SW 1271 (cell line): ENCODE data around the gene RPAP3.
A peak's percentile ranks its signal among the peaks of the same experiment; 100 is the strongest.

ENCODE experiments used
- DNase-seq, 2 experiments: peaks; one replicate each; lab custom pipeline; 2025; lab: John Stamatoyannopoulos, UW

The RPAP3 gene

DNA sequence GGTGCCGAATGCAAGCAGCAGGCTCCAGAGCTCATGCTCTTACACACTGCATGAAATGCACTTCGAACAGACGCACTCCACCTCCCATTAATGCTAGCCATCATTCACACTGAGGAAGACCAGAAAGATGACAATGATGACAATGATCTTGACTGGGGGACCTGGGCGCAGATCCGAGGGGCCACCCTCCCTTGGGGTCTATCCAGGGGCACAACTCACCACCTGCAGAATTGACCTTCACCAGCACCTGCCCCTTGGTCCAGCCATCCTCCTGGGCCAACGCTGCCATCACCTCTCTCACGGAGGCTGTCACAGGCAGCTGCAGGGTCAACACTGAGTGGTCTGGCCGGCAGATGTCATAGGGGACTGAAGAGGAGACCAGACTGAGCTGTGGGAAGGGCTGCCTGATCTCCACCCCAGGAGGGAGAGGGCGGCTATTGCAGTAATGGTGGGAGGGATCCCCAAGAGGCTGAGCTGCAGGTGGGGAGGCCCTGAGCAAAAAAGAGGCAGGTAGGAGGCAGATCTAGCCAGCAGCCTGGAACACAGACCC lies 37.6 kb upstream of the RPAP3 start:
- DNase-seq = no peak

DNA sequence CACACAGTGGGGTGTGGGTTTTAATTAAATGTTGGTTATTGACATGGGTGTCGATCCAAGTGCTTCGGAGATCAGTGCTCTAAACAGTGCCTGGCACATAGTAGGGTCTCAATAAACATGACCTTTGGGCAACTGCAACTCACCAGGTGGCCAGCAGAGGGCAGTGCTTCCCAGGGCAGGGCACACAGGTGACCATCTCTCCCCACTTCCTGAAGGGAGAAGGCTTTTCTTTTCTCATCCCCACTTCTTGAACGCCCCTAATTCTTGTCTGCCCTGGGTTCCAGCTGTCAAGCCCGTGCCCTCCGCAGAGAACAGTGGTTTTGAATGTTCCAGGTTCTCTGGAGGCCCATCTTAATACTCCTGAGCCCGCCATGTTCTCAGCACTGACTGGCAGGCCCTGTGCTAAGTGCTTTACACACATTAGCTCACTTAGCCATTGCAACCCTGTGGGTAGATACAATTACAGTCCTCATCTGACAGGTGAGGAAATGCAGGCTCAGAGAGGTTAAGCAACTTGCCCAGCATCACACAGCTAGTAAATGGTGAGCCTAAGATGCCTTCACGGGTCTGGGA lies 36.5 kb upstream of the RPAP3 start:
- peak in 1 of 2 experiments; percentile 31 for DNase-seq

DNA sequence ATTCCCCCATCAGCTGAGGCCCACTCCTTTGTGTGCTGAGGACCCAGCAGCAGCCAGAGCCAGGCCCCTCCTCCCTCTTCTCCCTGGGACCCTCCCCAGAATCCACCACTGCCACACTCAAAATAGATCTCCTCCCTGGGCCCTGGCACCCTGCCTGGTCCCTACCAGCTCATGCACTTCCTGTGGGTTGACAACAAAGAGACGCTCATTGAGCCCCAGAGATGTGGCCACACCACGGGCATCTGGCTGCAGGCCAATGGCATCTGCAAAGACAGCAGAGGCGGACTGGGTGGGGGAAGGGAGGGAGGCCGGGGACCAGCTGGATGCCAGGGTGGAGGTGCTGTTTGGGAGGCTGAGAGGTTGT lies 35.5 kb upstream of the RPAP3 start:
- peak in 1 of 2 experiments; percentile 14 for DNase-seq

DNA sequence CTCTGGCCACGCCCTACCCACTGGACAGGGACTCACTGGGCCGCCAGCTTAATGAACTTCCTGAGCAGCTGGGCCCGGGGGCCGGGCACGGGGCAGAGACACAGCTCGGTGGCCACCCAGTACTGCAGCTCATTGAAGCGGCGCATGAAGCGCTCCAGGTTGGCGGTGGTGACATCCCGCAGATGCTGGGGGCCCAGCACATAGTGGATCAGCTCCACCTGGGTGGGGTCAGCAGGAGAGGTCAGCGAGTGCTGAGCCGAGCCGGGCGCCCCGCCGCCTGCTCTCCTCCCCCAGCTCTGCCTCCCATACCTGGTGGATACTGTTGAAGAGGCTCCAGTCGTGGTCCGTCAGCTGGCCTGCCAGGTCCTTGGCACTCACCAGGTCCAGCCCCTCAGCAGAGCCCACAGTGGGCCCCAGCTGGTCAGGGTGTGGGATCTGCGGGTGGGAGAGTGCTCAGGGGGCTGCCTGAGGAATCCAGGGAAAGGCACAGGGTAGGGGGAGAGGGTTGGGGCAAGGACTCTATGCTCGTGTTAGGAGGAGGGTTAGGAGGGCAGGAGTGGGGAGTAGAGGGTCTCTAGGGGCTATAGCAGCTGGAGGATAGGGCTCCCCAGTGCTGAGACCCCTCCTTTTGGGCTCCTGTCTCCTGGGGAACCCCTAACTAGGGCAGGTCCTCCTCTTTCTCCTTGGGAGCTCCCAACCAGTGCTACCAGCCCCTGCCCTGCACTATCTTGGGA lies 34.9 kb upstream of the RPAP3 start:
- no peak for DNase-seq

DNA sequence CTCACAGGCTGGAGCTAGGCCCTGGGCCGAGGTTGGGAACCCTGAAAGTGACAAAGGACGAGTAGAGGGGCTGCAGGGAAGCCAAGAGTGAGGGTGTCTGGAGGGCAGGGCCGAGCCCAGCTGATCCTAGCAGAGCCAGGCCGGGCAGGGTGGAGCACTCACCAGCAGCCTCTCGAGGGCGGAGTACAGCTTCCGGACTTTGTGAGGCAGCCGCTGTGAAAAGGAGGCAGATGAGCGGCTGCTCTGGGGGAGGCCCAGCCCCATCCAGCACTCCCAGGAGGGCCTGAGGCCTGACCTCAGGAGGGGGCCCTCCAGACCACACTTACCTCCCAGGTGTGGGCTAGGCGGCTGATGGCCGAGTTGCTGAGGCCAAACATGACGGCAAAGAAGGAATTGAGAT lies 34.1 kb upstream of the RPAP3 start:
- no peak for DNase-seq

DNA sequence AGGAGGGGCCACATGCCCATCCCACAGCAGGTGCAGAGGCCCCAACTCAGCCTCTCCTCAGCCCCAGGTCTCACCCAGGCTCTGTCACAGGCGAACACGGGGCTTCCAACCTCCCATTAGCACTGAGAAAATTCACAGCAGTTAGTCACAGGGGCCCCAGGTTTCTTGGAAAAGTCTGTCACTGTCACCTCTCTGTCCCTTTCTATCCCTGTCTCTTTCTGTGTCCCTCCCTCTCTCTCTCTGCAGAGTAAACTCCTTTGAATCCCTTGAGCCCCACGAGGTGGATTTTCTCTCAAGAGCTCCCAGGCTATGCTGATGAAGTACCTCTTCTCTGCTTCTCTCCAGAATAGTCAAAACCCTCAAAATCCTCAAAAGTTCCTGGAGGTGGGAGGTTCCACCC lies 33.5 kb upstream of the RPAP3 start:
- DNase-seq = no peak

DNA sequence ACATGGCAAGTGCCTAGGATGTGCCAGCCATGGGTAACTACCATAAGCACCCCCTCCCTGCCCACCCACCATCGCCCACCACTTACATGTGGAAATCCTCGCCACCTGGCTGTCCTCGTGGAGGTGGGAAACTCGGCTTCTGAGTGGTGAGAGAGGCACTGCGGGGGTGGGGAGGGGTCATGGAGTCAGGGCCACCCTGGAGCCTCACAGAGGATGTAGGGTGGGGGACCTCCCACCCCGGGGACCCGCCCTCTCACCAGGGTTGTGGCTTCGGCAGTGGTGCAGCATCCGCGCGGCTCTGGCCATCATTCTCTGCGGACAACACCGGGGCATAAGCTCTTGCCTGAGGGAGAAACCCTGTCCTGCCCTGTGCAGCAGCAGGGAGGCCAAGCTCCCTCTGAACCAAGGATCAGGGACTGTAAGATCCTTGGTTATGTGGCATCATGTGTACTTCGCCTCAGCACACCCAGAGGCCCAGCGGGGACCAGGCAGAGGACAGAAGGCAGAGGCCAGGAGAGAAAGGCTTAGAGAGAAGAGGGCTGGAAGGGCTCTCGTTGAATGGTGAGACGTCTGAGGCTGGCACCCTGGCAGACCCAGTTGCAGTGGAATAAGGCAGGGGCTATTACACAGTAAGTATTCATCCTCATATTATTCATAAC lies 32.2 kb upstream of the RPAP3 start:
- DNase-seq = no peak

DNA sequence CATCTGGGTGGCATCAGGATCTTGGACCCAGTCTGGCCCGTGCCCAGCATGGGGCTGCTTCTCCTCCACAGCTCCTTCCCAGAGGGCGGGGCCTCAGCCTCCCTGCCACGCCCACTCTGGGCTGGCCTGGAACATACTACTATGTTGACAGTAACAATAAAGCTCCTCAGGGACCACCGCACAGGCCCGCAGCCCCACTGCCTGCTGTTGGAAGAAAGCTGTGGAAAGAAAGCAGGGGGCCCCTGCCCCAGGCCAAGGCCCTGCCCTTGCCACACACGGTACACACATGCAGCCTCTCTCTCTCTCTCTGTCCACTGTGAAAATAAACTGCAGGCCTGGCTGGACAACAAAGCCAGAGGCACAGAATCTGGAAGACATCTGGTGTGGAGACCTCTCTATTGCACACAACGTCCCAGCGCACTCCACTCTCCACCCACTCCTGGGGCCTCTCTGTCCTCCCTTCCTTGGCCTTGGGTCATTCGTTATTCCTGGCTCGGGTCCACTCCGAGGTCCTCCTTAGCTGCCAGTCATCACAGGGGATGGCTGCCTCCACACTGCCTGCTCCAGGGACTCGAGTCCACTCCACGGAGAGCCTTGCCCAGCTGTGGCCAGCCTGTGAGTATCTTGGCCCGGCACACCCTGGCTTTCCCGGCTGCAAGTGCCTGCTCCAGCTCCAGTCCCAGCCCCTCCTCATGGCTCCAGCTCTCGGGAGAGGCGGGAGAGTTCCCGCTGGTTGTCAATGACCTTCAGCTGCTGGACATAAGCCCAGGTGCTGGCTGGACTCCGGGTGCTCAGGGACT lies 31.2 kb upstream of the RPAP3 start:
- DNase-seq = no peak

DNA sequence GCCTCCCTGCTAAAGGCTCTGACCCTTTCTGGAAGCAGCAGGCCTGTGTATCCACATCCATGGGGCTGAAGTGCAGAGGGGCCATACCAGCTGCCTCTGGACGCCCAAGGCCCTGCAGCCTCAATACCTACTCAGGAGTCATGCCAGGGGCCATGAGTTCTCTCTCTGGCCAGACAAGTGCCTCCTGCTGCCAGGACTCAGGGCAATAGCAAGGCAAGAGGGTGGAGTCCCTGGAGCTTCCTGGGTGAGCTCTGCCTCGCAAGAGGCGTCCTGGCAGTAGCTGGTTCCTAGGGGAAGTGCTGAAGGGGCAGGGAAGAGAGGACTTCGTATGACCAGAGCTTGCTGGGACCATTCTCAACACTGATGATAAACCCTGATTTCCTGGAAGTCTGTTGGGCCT lies 30.4 kb upstream of the RPAP3 start:
- DNase-seq = no peak

DNA sequence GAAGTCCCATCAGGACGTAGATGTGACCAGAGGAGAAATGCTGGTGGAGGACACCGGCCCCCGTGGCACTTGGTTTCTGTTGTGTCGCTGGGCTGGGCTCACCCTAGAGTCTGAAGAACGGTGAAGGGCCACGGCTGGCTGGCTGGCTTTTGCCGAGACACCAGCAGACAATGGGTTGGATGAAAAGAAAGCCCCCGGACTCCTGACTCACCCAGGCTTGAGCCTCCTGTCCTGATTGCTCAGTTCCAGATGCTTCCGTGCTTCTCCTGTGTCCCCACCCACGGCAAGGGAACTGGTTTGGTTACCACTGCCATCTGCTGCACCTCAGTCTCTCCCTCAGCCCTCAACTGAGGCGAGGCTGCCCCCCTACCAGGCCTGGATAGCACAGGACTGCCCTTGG lies 29.8 kb upstream of the RPAP3 start:
- no peak for DNase-seq

DNA sequence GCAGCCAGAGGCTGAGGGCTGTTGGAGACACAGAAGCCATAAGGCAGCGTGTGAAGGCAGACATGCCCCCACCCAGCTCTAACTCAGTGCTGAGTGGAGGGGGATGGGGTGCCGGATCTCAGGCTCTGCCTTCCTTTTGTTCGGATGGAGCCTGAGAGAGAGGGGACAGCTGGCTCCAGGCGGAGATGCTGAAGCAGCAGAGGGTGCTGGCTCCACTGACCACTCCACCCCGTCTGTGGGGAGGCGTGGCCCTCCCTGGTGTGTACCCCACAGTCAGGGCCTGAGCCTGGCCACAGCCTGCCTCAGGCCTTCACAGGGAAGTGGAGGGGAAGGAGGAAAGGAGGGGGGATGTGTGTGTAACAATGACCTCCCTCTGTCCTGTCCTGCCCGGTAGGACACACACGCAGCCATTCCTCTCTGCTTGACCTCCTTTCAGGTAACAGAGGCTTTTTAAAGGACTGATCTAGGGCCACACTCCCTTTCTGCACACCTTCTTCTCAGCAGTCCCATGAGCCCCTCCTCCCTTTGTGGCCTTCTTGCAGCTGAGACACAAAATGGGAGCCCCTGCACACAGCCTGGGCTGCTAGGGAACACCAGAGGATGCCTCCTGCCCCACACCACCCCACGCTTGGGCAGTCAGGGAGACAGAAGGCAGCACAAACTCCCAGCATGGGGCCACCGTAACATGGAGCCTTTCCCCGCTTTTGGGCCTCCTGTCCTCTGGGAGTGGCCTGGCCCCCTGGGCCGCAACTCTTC lies 29.1 kb upstream of the RPAP3 start:
- DNase-seq = no peak

DNA sequence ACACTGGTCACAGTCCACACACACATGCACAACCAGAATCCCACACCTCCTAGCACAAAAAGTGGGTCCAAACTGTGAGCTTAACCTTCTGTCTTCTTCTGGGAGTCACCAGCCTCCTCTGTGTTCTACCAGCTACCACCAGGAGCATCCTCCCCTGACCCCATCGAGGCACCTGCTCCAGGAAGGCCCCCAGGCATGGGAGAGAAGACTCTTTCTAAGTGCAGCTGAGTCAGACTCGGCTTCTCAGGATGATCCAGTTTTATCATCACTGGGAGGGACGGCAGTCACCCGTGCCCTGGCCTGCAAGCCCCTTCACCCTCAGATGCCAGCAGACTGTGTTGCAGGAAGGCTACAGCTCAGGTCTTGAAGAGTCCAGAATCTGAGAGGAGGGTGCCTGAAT lies 27.3 kb upstream of the RPAP3 start:
- DNase-seq = no peak

DNA sequence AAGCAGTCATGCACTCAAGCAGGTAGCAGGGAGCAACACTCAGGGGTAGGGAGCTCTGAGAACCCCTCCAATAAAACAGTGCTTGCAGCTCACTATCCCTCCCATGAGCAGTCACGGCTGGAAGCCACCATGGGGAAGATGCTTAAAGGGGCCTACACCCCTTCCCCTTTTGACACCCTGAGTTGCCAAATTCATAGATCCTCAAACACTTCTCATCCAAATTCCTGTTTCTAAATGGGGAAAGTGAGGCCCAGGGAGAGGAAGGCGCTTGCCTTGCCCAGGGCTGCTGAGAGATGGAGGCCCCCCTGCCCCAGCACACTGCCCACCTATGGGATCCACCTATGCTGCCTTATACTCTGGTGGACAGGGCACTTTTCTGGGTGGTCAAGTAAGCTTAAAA lies 26.7 kb upstream of the RPAP3 start:
- no peak for DNase-seq

DNA sequence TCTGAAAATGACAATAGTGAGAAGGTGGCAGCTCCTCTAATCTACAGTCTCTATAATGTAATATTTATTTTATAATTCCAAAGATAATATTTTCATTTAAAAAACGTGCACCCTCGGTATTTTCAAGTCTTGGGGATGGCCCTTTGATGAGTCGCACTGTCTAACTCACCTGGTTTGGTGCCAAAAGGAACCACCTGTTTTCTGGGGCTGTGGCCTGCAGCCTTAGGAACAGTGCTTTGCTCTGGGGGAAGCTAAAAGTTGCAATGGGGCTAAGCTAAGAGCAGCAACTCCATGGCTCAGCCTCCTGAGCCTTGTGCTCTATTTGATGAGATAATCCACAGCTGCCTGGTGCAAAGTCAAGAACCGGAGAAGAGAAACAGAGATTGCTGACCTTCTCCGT lies 25.9 kb upstream of the RPAP3 start:
- no peak for DNase-seq

DNA sequence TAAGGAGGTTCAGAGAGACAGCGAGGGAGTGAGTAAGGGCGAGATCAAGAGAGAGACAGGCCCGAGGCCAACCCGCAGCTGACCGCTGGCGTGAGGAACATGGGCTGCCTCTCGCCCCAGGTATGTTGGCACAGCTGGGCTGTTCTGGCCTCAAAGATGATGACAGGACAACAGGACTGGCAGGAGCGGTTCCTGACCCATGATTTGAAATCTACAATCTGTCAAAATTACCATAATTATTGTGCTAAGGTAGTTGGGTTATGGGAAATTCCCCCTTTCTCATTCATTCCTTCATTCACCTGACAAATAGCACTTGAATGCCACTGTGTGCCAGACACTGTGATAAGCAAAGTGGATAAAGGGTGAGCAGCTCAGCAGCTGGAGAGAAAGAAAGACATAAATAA lies 24.5 kb upstream of the RPAP3 start:
- no peak for DNase-seq

DNA sequence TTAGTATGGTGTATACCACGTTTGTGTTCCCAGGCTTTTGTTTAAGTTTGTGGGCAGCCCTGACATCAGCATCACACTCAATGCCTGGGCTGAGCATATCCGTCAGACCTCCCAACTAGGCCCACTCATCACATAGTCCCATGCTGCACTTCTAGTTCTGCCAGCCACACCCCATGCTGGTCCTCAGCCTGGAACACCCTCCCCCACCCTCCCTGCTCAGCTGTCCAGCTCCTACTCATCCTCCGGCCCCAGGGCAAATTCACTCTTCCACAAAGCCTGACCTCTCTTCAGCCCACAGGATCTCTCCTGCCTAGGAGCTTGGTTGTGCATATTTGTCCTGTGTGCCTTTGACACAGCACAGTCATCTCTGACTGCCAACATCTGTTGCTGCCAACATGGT lies 23.4 kb upstream of the RPAP3 start:
- DNase-seq = no peak

DNA sequence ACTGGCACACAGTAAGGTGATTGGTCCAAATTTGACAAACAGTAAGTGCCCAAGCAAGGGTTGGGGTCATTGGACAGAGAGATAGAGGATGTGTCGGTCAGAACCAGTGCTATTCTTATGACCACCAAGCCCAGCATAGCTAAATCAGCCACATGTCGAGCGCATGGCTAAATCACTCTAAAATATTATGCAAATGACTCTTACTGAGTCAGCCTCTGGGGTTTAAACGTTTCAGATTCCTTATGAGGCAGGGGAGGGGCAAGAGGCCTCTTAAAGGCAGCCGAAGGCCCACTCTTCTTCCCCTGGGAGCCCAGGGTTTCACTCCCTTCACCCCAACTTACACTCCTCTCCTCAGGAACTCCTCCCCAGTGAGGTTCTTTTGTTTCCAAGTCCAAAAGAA lies 20.1 kb upstream of the RPAP3 start:
- no peak for DNase-seq

DNA sequence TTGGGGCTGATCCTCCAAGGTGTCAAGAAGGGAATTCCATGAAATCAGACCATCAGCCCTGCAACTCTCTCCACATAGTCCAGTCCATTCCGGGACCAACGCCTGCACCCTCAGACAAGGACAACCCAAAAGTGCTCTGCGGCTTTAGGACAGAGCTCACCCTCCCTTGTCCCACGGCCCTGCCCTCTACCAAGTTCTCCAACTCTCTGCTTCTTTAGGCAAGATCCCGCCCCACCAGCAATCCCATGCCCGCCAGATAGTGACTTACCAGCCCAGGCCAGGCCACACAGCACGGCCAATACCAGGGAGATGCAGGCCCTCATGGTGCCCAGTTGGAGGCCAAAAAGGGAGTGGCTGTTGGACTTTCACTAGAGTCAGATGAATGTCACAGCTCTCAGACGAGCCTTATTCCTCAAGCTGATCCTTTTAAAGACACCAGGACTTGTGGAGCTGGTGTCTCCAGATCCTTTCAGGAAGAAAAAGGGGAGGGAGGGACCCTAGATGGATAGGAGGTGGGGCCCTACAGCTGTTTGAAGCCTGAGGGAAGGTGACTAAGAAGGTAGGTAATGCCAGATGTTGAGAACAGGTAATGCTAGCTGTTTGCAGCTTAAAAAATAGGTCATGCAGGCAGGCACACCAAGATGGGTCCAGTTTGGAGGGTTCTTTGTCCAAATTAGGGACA lies 19.4 kb upstream of the RPAP3 start, which contains the start of gene ENDOU:
TSS of gene ENDOU (minus strand) at position 400 of the 682 bp plus-strand sequence. CDS start at position 323, 77 bp downstream.
- no peak for DNase-seq

DNA sequence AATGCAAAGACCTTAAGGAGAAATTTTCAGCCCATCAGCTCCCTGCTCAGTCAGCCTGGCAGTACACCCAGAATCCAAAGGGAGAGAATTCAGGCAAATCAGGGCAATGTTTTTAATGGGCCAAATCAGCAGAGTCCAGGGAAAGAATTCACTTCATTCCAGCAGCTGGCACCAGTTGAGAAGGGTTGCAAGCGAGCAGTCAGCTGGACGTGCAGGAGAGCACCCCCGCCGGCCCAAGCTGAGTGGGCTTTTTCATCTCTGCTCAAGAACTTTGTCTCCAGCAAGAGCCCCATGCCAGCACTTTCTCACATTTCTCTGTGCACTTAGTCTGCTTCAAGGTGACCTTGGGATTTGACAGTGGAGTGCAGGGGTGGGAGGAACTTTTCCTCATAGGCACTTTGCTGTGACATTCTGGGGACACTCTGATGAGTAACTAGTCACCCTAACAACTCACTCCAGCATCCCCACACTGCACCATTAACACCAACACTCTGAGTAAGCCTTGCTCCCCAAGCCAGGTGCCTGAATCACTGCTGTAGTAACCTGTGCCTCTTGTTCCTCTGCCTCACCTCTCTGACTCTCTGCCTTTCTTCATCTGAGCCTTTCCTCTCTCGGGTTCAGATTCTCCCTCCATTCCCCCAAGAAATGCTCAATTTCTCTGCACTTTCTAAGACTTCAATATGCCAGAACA lies 17.3 kb upstream of the RPAP3 start:
- no peak for DNase-seq

DNA sequence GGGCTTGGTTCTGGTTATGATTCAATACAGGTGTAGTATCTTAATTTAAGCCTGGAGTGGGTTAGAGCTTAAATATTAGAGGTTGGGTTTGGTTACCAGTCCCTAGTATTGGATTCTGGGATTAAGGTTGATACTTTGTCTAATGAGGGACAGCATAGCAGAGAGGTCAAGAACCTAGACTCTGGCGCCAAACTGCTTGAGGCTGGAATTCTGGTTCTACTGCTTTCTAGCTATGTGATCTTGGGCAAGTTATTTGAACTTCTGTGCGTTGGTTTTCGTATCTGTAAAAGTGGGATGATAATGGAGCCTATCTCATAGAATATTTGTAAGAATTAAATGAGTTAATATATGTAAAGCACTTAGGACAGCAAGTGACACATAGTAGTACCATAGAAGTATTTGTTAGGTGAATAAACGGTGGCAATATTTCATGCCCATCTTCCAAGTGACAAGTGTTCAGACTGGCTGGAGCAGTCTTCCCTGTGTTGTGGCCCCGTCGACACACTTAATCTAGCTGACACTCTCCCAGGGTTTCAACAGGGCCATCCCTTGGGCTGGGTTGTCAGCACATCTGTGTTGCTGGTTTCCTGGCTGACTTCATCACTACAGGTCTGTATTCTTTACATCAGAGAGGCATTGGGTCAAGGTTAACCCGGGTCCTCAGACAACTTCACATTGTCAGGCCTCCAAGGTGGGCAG lies 16.5 kb upstream of the RPAP3 start:
- DNase-seq = no peak
